HepG2 (cell line): Measurements from ENCODE around the gene CST3. TPM values are rescaled to one million over a fixed set of nuclear protein-coding genes. Genes with fewer than 3 reads are reported as not detected.

ENCODE experiments used
- ARID5B ChIP-seq: IDR thresholded peaks from 2 replicates; pipeline ENCODE4 v1.4.0; 2020; ENCODE audit warnings: mild to moderate bottlenecking, missing genetic modification reagents
- DMTF1 ChIP-seq: sonication (generic); formaldehyde crosslinking; IDR thresholded peaks from 2 replicates; pipeline ENCODE4 v1.4.0; 2020; ENCODE audit warnings: mild to moderate bottlenecking, missing genetic modification reagents
- HNF1B ChIP-seq: sonication (generic); formaldehyde crosslinking; IDR thresholded peaks from 2 replicates; pipeline ENCODE4 v1.5.1; 2020; ENCODE audit warnings: mild to moderate bottlenecking, moderate library complexity, missing genetic modification reagents
- IRX3 ChIP-seq: sonication (generic); formaldehyde crosslinking; IDR thresholded peaks from 2 replicates; pipeline ENCODE4 v1.8.1; 2023; ENCODE audit warnings: mild to moderate bottlenecking, low read depth, missing genetic modification reagents, borderline replicate concordance
- KDM5B ChIP-seq: sonication (generic); formaldehyde crosslinking; IDR thresholded peaks from 2 replicates; pipeline ENCODE4 v1.4.0; 2020; ENCODE audit warnings: missing genetic modification reagents, mild to moderate bottlenecking, borderline replicate concordance
- KLF15 ChIP-seq: sonication (generic); formaldehyde crosslinking; IDR thresholded peaks from 2 replicates; pipeline ENCODE4 v1.8.1; 2023; ENCODE audit warnings: borderline replicate concordance, mild to moderate bottlenecking, inconsistent platforms, missing genetic modification reagents, mixed read lengths
- MXD3 ChIP-seq: IDR thresholded peaks from 2 replicates; pipeline ENCODE4 v1.6.1; 2016; ENCODE audit warnings: mild to moderate bottlenecking, missing biosample characterization, missing genetic modification reagents
- NR2C2 ChIP-seq: sonication (generic); formaldehyde crosslinking; IDR thresholded peaks from 2 replicates; pipeline ENCODE4 v1.4.0; 2020; ENCODE audit warnings: missing genetic modification reagents, mild to moderate bottlenecking, moderate library complexity, borderline replicate concordance
- PAWR ChIP-seq: sonication (generic); formaldehyde crosslinking; IDR thresholded peaks from 2 replicates; pipeline ENCODE4 v1.4.0; 2020; ENCODE audit warnings: missing genetic modification reagents, mild to moderate bottlenecking, borderline replicate concordance
- PAXIP1 ChIP-seq: sonication (generic); formaldehyde crosslinking; conservative IDR thresholded peaks from 2 replicates; pipeline ENCODE4 v1.4.0; 2020; ENCODE audit warnings: mild to moderate bottlenecking, missing genetic modification reagents, moderate library complexity
- POGK ChIP-seq: sonication (generic); formaldehyde crosslinking; conservative IDR thresholded peaks from 2 replicates; pipeline ENCODE4 v1.8.0; 2022; ENCODE audit warnings: mild to moderate bottlenecking, moderate library complexity, missing genetic modification reagents
- U2AF1 ChIP-seq: fragments of 200-400 bp; formaldehyde crosslinking; optimal IDR thresholded peaks from 2 replicates; pipeline ENCODE3; 2017; ENCODE audit warnings: mild to moderate bottlenecking, low read depth, low read length
- ZSCAN12 ChIP-seq: sonication (generic); formaldehyde crosslinking; IDR thresholded peaks from 2 replicates; pipeline ENCODE4 v1.9.0; 2021; ENCODE audit warnings: mild to moderate bottlenecking, missing genetic modification reagents
- ZSCAN30 ChIP-seq: sonication (generic); formaldehyde crosslinking; IDR thresholded peaks from 2 replicates; pipeline ENCODE4 v1.5.0; 2020; ENCODE audit warnings: mild to moderate bottlenecking, missing genetic modification reagents
- polyA plus RNA-seq, 8 experiments: library from polyadenylated mRNA; depleted of rRNA in 3 of 8; stranded (reverse) in 7 of 8; unstranded in 1 of 8; fragments of >200 nt; fragmentation: Illumina TruSeq in 4 of 8; extraction: Trizol in 4 of 8; gene quantifications; 2 replicates each; pipeline versions ENCODE4 v1.2.1 to v1.2.3, GENCODE V29; 2011 to 2016; ENCODE audit warnings: low read depth in 4 of 8, missing spikeins in 1 of 8, mixed read lengths in 1 of 8; ENCODE audit not compliant: insufficient read depth in 1 of 8
- total RNA-seq, 5 experiments: library from RNA; depleted of rRNA; stranded (reverse); fragments of >200 nt; fragmentation: Illumina TruSeq; extraction: Trizol; gene quantifications; 2 replicates each; pipeline ENCODE4 v1.2.3, GENCODE V29; 2016; ENCODE audit warnings: low read depth in 1 of 5

CST3 gene
- total and polyA plus RNA-seq, 2 of the 13 experiments (the other 11 are each of a cell fraction or from before 2014, with no cell fraction given) = 690 to 1,005 TPM

GRCh38 chr20:23668477-23668951 is 30.8 kb upstream of the CST3 start (continued):
- TF ChIP-seq PAXIP1 = 0 out of 2 replicates have a peak, but pooled peaks have one; percentile 22
- TF ChIP-seq KLF15 = no peak
- no peak for TF ChIP-seq NR2C2 (CRISPR knock-in tag)
- no peak for TF ChIP-seq ZSCAN30
- peak; percentile 50 for TF ChIP-seq ARID5B (CRISPR knock-in tag)
- no peak for TF ChIP-seq ZSCAN12 (CRISPR knock-in tag)
- no peak for TF ChIP-seq IRX3
- TF ChIP-seq HNF1B (CRISPR knock-in tag) = peak; percentile 44; the same call in 1 of the 2 replicates
- peak; percentile 72; the same call in 1 of the 2 replicates for TF ChIP-seq KDM5B (CRISPR knock-in tag)
- TF ChIP-seq U2AF1 = no peak
- TF ChIP-seq DMTF1 (CRISPR knock-in tag) = no peak
- TF ChIP-seq POGK (CRISPR knock-in tag) = peak; percentile 39; the same call in 1 of the 2 replicates
- TF ChIP-seq MXD3 = 0 out of 2 replicates have a peak, but pooled peaks have one; percentile 38
- TF ChIP-seq PAWR = no peak
